Endothelial cell of umbilical vein (primary cell): Measurements from ENCODE around the gene ZBTB18. TPM values are rescaled to one million over a fixed set of nuclear protein-coding genes. Genes with fewer than 3 reads are reported as not detected.

Experiments used
- BruUV-seq: library from RNA; stranded (reverse); fragments of 400-500 nt; replicated peaks from 2 replicates; lab custom pipeline; 2021; lab: Mats Ljungman, UMichigan
- CTCF ChIA-PET: fragments of 300-600, 350-600 bp; sonication (Branson Sonifier 250); formaldehyde crosslinking; loops from one replicate; lab custom pipeline; 2021; ENCODE audit warnings: antibody characterized with exemption, inconsistent platforms; lab: Charles Lee
- POLR2A ChIA-PET: fragments of 300-600, 350-600 bp; sonication (Branson Sonifier 250); formaldehyde crosslinking; loops from one replicate; lab custom pipeline; 2021; ENCODE audit warnings: antibody characterized with exemption, inconsistent platforms; lab: Charles Lee
- DNase-seq: peaks from one replicate; pipeline ENCODE4 v3.0.0-alpha.2; 2011; ENCODE audit warnings: low read depth, low spot score
- FAIRE-seq: peaks from 2 replicates; lab custom pipeline; 2011; peaks lifted over from hg19 to GRCh38; lab: Jason Lieb, UNC
- H2AFZ ChIP-seq: 2 replicates; pipeline ENCODE4 v1.6.0; 2012; ENCODE audit warnings: low read depth, low read length, control low read depth, inconsistent platforms
- H3K27ac ChIP-seq: 2 replicates; pipeline ENCODE4 v1.5.1; 2011; ENCODE audit warnings: low read depth, mild to moderate bottlenecking, control low read depth, low read length, moderate library complexity; ENCODE audit not compliant: insufficient read depth
- H3K27me3 ChIP-seq, 2 experiments: 2 replicates each; pipeline versions ENCODE4 v1.6.0 to v1.6.1; 2011; ENCODE audit warnings: low read length in 2 of 2, mixed read lengths in 1 of 2; ENCODE audit not compliant: control insufficient read depth in 2 of 2, insufficient read depth in 2 of 2
- H3K36me3 ChIP-seq, 2 experiments: 2 replicates in 1 of 2; 3 replicates in 1 of 2; pipeline ENCODE4 v1.5.1; 2011; ENCODE audit warnings: low read length in 2 of 2, mild to moderate bottlenecking in 1 of 2, moderate library complexity in 1 of 2; ENCODE audit not compliant: control insufficient read depth in 2 of 2, insufficient read depth in 2 of 2; ENCODE audit errors: extremely low read depth in 1 of 2
- H3K4me1 ChIP-seq: 3 replicates; pipeline ENCODE4 v1.5.1; 2011; ENCODE audit warnings: mild to moderate bottlenecking, low read length; ENCODE audit not compliant: control insufficient read depth, insufficient read depth; ENCODE audit errors: extremely low read depth
- H3K4me2 ChIP-seq: 2 replicates; pipeline ENCODE4 v1.6.1; 2011; ENCODE audit warnings: low read length, control low read depth, mixed read lengths; ENCODE audit not compliant: insufficient read depth
- H3K4me3 ChIP-seq, 3 experiments: fragments of 200-600 bp in 1 of 3; sonication (generic), shearing (Covaris generic) in 1 of 3; replicated peaks in 1 of 3; 2 replicates each; pipeline ENCODE4 v1.5.1; 2011 to 2016; ENCODE audit warnings: control low read depth in 3 of 3, low read length in 3 of 3, mild to moderate bottlenecking in 2 of 3, inconsistent platforms in 1 of 3, low read depth in 1 of 3, moderate library complexity in 1 of 3; ENCODE audit not compliant: insufficient read depth in 1 of 3
- H3K79me2 ChIP-seq: 2 replicates; pipeline ENCODE4 v1.6.0; 2012; ENCODE audit warnings: low read length, inconsistent platforms; ENCODE audit not compliant: control insufficient read depth, insufficient read depth
- H3K9ac ChIP-seq: replicated peaks from 2 replicates; pipeline ENCODE3; 2011; ENCODE audit warnings: low read length, control low read depth; ENCODE audit not compliant: insufficient read depth; ENCODE audit errors: extremely low read depth
- H3K9me1 ChIP-seq: replicated peaks from 3 replicates; pipeline ENCODE4 v1.6.0; 2011; ENCODE audit warnings: mild to moderate bottlenecking, low read length; ENCODE audit not compliant: control insufficient read depth, insufficient read depth; ENCODE audit errors: extremely low read depth
- H3K9me3 ChIP-seq: replicated peaks from 2 replicates; pipeline ENCODE4 v1.5.1; 2012; ENCODE audit warnings: low read length, inconsistent platforms; ENCODE audit not compliant: control insufficient read depth, insufficient read depth
- H4K20me1 ChIP-seq: replicated peaks from 2 replicates; pipeline ENCODE3; 2011; ENCODE audit warnings: mild to moderate bottlenecking, low read length; ENCODE audit not compliant: control insufficient read depth, insufficient read depth; ENCODE audit errors: extremely low read depth
- EZH2 ChIP-seq: IDR thresholded peaks from 2 replicates; pipeline ENCODE4 v1.6.1; 2012; ENCODE audit warnings: borderline replicate concordance, low read depth, mild to moderate bottlenecking, moderate library complexity, low read length, inconsistent platforms; ENCODE audit not compliant: severe bottlenecking
- FOS ChIP-seq: IDR thresholded peaks from 2 replicates; pipeline ENCODE4 v1.6.1; 2011; ENCODE audit warnings: mild to moderate bottlenecking, low read length, moderate library complexity, borderline replicate concordance; ENCODE audit not compliant: insufficient read depth
- GATA2 ChIP-seq: IDR thresholded peaks from 2 replicates; pipeline ENCODE4 v1.7.0; 2011; ENCODE audit warnings: low read depth, mild to moderate bottlenecking, moderate library complexity, mixed read lengths, low read length; ENCODE audit not compliant: insufficient read length, insufficient read depth
- JUN ChIP-seq: IDR thresholded peaks from 2 replicates; pipeline ENCODE4 v1.6.1; 2011; ENCODE audit warnings: borderline replicate concordance, low read depth; ENCODE audit not compliant: insufficient read length, insufficient read depth
- MYC ChIP-seq: IDR thresholded peaks from one replicate; pipeline ENCODE4 v1.6.1; 2011; ENCODE audit warnings: mild to moderate bottlenecking, low read depth, low read length
- POLR2A ChIP-seq: IDR thresholded peaks from 2 replicates; pipeline ENCODE4 v1.6.1; 2012; ENCODE audit warnings: low read depth, mild to moderate bottlenecking, control low read depth, low read length
- POLR2AphosphoS5 ChIP-seq: IDR thresholded peaks from 2 replicates; pipeline ENCODE4 v1.6.1; 2012; ENCODE audit warnings: low read depth, mild to moderate bottlenecking, control low read depth, low read length, moderate library complexity; ENCODE audit not compliant: insufficient read depth
- dilution Hi-C: fragments of 300-500 bp; cut with MboI; formaldehyde crosslinking; loops from one replicate; pipeline ENCODE4 v1.15.0; 2019; ENCODE audit warnings: low sequenced_read_pairs; ENCODE audit not compliant: extremely low pct_ligation_motif_present
- intact Hi-C: fragments of 100-400 bp; cut with micrococcal nuclease; formaldehyde crosslinking; loops from one replicate; pipeline ENCODE4 v1.10.0; 2022
- polyA plus RNA-seq, 4 experiments: library from polyadenylated mRNA; depleted of rRNA in 3 of 4; stranded (reverse) in 3 of 4; unstranded in 1 of 4; fragments of >200 nt; gene quantifications; 2 replicates each; pipeline versions ENCODE4 v1.2.1 to v1.2.3, GENCODE V29; 2011 to 2012; ENCODE audit warnings: missing spikeins in 1 of 4
- total RNA-seq: library from RNA; stranded (reverse); gene quantifications from 2 replicates; pipeline ENCODE4 v1.2.3, GENCODE V29; 2021
- TF ChIP-seq, protein P1 (sequence below): IDR thresholded peaks from 2 replicates; pipeline ENCODE4 v1.6.1; 2011; ENCODE audit not compliant: insufficient read depth, insufficient read length
- TF ChIP-seq, protein P2 (sequence below), 2 donors: IDR thresholded peaks; 1 replicate in 1 of 2; 2 replicates in 1 of 2; pipeline ENCODE4 v1.5.1; 2011; ENCODE audit warnings: low read length in 2 of 2, mild to moderate bottlenecking in 2 of 2, moderate library complexity in 2 of 2, control low read depth in 1 of 2, inconsistent platforms in 1 of 2, low read depth in 1 of 2; ENCODE audit not compliant: insufficient read depth in 1 of 2; ENCODE audit errors: extremely low read depth in 1 of 2

The ZBTB18 gene
- total and polyA plus RNA-seq, 2 donors (not counting 3 experiments of a cell fraction or from before 2014, with no cell fraction given): 15.5 to 21.1 TPM

DNA sequence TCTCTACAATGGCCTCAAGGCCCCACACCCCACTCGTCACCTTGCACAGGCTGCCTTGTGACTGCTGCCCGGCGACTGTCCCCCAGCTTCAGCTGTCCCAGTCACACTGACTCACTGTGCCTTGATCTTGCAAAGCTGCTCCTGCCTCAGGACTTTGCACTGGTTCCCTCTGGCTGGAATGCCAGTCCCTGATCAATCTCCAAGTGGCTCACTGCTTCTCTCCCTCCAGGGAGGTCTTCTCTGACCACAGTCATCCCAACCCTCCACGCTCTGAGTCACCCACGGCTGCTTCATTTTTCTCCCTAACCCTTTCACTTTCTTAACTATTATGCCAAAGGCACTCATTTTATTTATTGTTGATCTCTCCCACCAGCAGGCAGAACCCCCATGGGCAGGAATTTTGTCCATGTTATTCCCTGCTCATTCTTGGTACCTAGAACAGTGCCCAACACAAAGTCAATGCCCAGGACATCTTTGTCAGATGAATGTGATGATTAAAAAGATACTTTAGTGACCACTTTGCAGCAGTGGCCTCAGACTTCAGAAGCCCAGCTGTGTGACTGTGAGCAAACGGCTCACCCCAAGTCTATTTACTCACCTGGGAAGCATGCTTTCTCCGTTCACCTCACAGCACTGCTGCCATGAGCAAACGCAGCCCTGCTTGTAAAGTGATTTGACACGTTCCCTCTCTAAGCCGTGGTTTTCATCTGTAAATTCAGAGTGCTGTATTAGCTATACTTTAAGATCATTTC is 53.4 kb downstream of the ZBTB18 start:
- no peak for FAIRE-seq
- CTCF ChIA-PET: no interaction called here

More for the DNA sequence above, 53.4 kb downstream of the ZBTB18 start:
- peaks cover 9% of the 10 kb centered on the region for H3K4me1 ChIP-seq
- POLR2A ChIA-PET: no interaction called here
- no TSS peak for BruUV-seq
- dilution Hi-C loops (no loop called here), intact Hi-C loops (no loop called here)
- no peak for DNase-seq
- H4K20me1 ChIP-seq: no peaks in the 10 kb centered on the region
- no peak overlapping the region for H2AFZ ChIP-seq
- peaks cover 4 to 7% of the 10 kb centered on the region in 2 experiments for H3K27me3 ChIP-seq
- H3K4me2 ChIP-seq: no peak overlapping the region
- H3K9me1 ChIP-seq: no peaks in the 10 kb centered on the region
- H3K4me3 ChIP-seq: no peak overlapping the region
- H3K36me3 ChIP-seq: no peaks in the 10 kb centered on the region
- no peaks in the 10 kb centered on the region for H3K9me3 ChIP-seq
- no peak overlapping the region for H3K9ac ChIP-seq
- TF ChIP-seq POLR2A (no peak), GATA2 (no peak), JUN (no peak), MYC (no peak), POLR2AphosphoS5 (no peak), FOS (no peak), EZH2 (no peak)
- TF ChIP-seq, protein P1, sequence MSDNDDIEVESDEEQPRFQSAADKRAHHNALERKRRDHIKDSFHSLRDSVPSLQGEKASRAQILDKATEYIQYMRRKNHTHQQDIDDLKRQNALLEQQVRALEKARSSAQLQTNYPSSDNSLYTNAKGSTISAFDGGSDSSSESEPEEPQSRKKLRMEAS: no peak
- TF ChIP-seq, protein P2, sequence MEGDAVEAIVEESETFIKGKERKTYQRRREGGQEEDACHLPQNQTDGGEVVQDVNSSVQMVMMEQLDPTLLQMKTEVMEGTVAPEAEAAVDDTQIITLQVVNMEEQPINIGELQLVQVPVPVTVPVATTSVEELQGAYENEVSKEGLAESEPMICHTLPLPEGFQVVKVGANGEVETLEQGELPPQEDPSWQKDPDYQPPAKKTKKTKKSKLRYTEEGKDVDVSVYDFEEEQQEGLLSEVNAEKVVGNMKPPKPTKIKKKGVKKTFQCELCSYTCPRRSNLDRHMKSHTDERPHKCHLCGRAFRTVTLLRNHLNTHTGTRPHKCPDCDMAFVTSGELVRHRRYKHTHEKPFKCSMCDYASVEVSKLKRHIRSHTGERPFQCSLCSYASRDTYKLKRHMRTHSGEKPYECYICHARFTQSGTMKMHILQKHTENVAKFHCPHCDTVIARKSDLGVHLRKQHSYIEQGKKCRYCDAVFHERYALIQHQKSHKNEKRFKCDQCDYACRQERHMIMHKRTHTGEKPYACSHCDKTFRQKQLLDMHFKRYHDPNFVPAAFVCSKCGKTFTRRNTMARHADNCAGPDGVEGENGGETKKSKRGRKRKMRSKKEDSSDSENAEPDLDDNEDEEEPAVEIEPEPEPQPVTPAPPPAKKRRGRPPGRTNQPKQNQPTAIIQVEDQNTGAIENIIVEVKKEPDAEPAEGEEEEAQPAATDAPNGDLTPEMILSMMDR (IDR thresholded peaks at IDR 0.05; ENCODE audit: extremely low read depth in 1 of 2, insufficient read depth in 1 of 2, low read depth in 1 of 2, low read length in 2 of 2): no peak
- H3K79me2 ChIP-seq: no peaks in the 10 kb centered on the region
- no peak overlapping the region for H3K27ac ChIP-seq
